HG03439 (cell line): Measurements from ENCODE around the gene CBX7.

ENCODE experiments used
- ATAC-seq: cut with Tn5 transposase; IDR thresholded peaks from one replicate; pipeline ENCODE4 v1.9.1; 2021; ENCODE audit warnings: mild to moderate bottlenecking, moderate library complexity; ENCODE audit not compliant: unreplicated experiment

CBX7 gene

GRCh38 chr22:39094717-39095389, 57.6 kb downstream of the CBX7 start:
- no peak for ATAC-seq

- no peak for ATAC-seq
These were observed 60.2 kb downstream of the CBX7 start for GRCh38 chr22:39092111-39092862.

- ATAC-seq: no peak
These were observed 61.1 kb downstream of the CBX7 start for GRCh38 chr22:39091126-39092081.

DNA sequence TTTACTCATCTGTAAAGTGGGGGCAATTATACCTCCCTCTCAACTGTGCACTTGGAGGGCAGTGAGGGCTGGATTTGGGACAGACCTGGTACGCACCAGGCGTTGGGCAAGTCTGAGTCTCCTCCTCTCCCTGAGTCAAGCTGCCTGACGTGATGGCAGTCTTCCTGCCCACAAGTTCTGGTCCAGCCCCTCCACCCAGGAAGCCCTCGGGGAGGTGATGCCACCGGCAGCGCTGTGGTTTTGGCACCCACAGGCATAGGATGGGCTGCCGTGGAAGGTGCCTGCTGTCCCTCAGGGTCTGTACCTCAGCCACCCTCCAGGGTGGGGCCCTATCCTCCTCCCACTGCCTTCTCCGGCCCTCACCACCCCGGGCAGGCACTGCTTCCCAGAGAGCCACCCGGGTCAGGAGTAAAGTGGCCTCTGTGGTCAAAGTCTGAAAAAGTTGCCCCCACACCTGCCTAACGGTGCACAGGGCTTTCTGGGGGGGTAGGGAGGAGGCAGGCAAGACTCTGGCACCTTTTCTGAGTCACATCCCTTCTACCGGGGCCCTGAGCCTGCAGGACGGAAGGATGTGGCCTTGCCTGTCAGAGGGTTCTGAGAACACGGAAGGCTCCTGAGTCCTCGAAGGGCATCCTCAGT, 61.9 kb downstream of the CBX7 start:
- no peak for ATAC-seq

DNA sequence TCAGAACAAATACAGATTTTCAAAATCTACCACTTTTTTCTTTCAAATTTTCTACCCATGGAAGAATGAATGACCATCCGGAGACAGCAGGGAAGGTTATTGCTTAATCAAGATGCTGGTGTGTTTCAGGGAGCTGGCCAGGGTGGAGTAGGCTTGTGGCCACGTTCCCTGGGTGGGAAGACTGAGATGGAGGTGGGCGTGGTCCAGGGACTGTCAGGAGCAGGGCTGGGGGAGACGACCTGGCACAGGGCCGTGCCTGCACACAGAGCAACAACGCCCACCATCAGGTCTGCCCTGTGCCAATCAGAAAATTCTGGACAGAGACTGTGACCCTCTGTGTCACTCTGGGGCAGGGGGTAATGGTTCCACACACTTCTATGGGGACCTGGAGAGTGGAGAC, 62.6 kb downstream of the CBX7 start:
- no peak for ATAC-seq

DNA sequence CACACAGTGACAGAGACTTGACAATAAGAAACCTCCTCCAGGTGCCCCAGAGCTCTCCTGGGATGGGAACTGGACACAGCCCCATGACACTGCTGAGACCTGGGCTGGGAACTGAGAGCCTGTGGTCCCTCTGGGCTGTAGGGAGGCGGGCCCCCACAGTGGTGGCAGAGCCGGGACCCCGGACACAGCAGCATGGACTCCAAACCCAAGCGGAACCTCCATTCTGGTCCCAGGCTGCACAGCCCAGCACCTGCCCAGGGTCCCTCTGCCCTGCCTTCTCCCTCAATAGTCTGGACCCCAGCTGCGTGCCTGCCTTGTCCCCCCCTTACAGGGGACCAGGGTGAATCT, 63.8 kb downstream of the CBX7 start:
- ATAC-seq: no peak

DNA sequence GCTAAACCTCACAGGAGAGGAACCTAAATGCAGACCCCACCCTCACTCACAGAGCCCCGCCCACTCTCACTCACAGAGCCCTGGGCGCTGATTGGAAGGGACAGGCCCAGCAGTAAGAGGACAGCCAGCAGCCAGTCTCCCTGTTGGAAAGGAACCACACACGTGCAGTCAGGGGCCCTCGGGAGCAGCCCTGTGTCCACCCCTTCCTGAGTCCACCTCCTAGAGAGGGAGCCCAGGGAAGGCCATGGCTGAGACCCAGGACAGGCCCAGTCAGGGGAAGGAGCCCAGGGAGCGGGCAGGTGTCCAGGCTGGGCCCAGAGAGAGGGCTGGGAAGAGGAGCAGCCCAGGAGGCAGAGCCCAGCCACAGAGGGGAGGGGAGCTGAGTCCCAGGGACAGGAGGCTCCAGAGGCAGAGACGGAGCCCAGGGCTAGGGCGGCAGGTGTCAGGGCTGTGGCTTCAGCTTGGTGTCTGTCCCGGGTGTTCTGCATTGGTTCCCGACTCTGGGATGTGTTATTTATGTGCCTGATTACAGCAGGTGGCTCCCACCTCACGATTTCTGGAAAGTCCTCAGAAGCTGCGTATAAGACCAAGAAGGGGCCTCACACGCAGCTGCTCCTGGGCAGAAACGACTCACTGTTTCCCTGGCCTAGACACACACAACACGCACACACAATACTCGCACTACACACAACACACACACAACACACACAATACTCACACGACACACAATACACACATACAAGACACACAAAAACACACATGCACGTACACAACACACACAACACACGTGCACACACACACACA, 64.4 kb downstream of the CBX7 start:
- ATAC-seq: no peak

- no peak for ATAC-seq
These were observed 65.4 kb downstream of the CBX7 start for GRCh38 chr22:39087098-39087497.

GRCh38 chr22:39084666-39085065, 67.8 kb downstream of the CBX7 start:
- no peak for ATAC-seq

GRCh38 chr22:39083212-39084165, 69.0 kb downstream of the CBX7 start:
- ATAC-seq: no peak

DNA sequence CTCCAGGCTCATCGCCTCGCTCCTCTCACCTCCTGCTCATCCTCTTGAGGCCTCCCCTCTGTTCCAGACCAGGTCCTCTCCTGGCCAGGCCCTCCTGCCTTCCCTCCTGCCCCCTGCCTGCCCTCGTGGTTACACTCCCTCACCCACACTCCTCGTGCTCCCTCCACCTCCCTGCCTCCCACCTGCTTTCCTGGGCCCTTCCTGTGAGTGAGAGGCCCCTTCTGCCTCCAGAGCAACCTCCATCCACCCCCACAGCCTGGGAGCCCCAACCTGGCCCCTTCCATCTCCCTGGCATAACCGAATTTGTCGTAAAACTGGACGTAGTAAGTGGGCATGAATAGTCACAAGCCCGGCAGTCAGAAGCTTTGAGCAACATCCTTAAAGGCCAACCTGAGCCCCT, 70.9 kb downstream of the CBX7 start:
- no peak for ATAC-seq

DNA sequence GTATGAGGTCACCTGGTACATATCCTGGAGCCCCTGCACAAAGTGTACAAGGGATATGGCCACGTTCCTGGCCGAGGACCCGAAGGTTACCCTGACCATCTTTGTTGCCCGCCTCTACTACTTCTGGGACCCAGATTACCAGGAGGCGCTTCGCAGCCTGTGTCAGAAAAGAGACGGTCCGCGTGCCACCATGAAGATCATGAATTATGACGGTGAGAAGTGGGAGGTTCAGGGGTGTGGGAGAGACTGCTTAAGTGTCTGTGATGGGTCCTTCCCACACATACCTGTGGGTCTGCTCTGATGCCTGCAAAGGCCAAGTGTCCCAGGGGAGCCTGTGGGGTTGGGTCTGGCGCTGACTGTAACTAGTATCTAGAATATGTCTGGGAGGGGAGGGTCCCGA, 71.5 kb downstream of the CBX7 start:
- no peak for ATAC-seq
